Upper lobe of left lung (tissue), 6 donors: ENCODE measurements around the gene RAB11B. TPM values are rescaled to one million over a fixed set of nuclear protein-coding genes. Genes with fewer than 3 reads are reported as not detected.

ENCODE experiments used
- ATAC-seq, 2 donors: fragments of 200-7000 bp; cut with Tn5 transposase; one replicate each; pipeline ENCODE4 v1.9.1; 2022; ENCODE audit warnings: mild to moderate bottlenecking in 2 of 2, moderate library complexity in 2 of 2; ENCODE audit not compliant: low FRiP score in 2 of 2
- DNase-seq, 2 donors: peaks; one replicate each; pipeline ENCODE4 v3.0.0-alpha.2; 2019 to 2020
- H3K27ac ChIP-seq, 4 donors: fragments of 200-600 bp; sonication (generic); one replicate each; pipeline ENCODE4 v1.5.1; 2016 to 2019
- H3K27me3 ChIP-seq, 4 donors: fragments of 200-600 bp; sonication (generic); one replicate each; pipeline ENCODE4 v1.5.1; 2017 to 2019
- H3K36me3 ChIP-seq, 4 donors: fragments of 200-600 bp; sonication (generic); one replicate each; pipeline ENCODE4 v1.5.1; 2016 to 2019
- H3K4me1 ChIP-seq, 4 donors: fragments of 200-600 bp; sonication (generic); one replicate each; pipeline ENCODE4 v1.5.1; 2018 to 2019
- H3K4me3 ChIP-seq, 4 donors: fragments of 200-600 bp; sonication (generic); one replicate each; pipeline ENCODE4 v1.5.1; 2017 to 2019; ENCODE audit warnings: mild to moderate bottlenecking in 2 of 4, moderate library complexity in 1 of 4
- H3K9me3 ChIP-seq, 4 donors: fragments of 200-600 bp; sonication (generic); one replicate each; pipeline ENCODE4 v1.5.1; 2018 to 2019
- EP300 ChIP-seq, 4 donors: sonication (generic); formaldehyde crosslinking; IDR thresholded peaks; one replicate each; pipeline ENCODE4 v1.5.1; 2017; ENCODE audit warnings: antibody characterized with exemption in 4 of 4, control low read depth in 2 of 4
- POLR2A ChIP-seq, 4 donors: fragments of 450-650 bp; IDR thresholded peaks; one replicate each; pipeline ENCODE4 v1.5.1; 2016 to 2017; ENCODE audit warnings: antibody characterized with exemption in 4 of 4, mild to moderate bottlenecking in 2 of 4
- POLR2AphosphoS5 ChIP-seq, 2 donors: sonication (generic); formaldehyde crosslinking; IDR thresholded peaks; one replicate each; pipeline ENCODE4 v1.5.1; 2017; ENCODE audit warnings: antibody characterized with exemption in 2 of 2
- WGBS, 2 donors: methylation state at CpG; one replicate each; pipeline ENCODE4 v1.1.5; 2017 to 2018; 5-methylcytosine and 5-hydroxymethylcytosine counted together
- total RNA-seq, 6 donors: library from RNA; depleted of rRNA in 4 of 6; stranded (reverse); fragments of >200 nt in 4 of 6; gene quantifications; one replicate each; pipeline versions ENCODE4 v1.1.0 to v1.2.1, GENCODE V29; 2016 to 2021
- TF ChIP-seq, protein P1 (sequence below), 6 experiments: fragments of 450-650 bp in 4 of 6; fragments of 200-600 bp in 2 of 6; sonication (generic) in 2 of 6; IDR thresholded peaks; one replicate each; pipeline ENCODE4 v1.5.1; 2016 to 2019; ENCODE audit warnings: antibody characterized with exemption in 6 of 6
- donor health status: DM: no; HTN: no; CAD: no; lungs with moderate emphysema.
- donor health status: DM: no; HTN: yes; CAD: no; lungs with severe emphysema.

RAB11B gene
- total RNA-seq, 6 donors from 2014 or later, result 55.0 to 158 (median 130) TPM

DNA sequence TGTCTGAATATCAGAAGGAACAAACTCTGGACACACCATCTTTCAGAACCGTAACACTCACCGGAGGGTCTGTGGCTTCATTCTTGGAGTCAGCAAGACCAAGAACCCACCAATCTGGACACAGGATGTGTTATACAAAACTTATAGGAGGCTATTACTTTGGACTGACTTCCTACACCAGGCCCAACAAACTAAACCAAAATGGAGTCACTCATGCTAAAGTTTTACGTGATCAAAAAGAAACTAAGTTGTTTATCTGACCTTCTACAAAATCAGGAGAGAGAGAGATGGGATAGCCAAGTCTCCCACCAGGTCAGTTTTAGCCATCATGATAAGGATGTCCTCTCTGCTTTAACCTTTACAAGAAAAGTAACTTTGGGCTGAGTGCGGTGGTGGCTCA is 3.2 kb upstream of the RAB11B start:
- H3K27ac ChIP-seq, result no peak overlapping the region

DNA sequence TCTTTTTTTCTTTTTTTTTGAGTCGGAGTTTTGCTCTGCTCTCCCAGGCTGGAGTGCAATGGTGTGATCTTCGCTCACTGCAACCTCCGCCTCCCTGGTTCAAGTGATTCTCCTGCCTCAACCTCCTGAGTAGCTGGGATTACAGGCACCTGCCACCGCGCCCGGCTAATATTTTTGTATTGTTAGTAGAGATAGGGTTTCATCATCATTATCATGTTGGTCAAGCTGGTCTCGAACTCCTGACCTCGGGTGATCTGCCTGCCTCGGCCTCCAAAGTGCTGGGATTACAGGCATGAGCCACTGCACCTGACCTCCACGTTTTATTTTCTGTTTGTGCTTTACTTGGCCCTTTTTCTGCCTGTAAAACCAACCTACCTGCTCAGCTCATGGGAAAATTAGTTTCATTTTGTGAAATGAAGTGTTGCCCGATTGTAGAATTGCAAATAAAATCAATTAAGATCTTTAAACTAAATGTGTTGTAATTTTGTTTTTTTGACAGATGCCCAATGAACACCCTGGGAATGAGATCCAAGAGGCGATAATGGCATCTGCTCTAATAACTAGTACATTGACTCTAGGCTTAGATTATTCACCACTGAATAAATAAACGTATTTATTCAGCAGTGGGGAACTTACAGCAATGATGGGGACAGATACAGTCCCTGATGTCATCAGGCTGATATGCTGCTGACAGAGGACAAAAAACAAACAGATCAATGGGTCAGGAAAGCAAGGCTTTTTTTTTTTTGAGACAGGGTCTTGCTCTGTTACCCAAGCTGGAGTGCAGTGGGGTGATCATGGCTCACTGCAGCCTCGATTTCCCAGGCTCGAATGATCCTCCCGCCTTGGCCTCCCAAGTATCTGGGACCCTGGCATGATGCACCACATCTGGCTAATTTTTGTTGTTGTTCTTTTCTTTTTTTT is 2.2 kb upstream of the RAB11B start:
- H3K27me3 ChIP-seq, result no peaks in the 10 kb centered on the region
- WGBS, 2 donors, result 87 to 94% methylated on average over 16 of the region's 16 CpGs
- DNase-seq (no peak), ATAC-seq (no peak)
- no peaks in the 10 kb centered on the region for H3K36me3 ChIP-seq
- peaks cover 40 to 58% (median 45%) of the 10 kb centered on the region in 4 donors for H3K4me1 ChIP-seq
- no peaks in the 10 kb centered on the region for H3K9me3 ChIP-seq
- H3K4me3 ChIP-seq, result no peak overlapping the region
- no peak for TF ChIP-seq POLR2A (IDR thresholded peaks at IDR 0.05)
- no peak for TF ChIP-seq POLR2AphosphoS5 (IDR thresholded peaks at IDR 0.05)
- TF ChIP-seq, protein P1, sequence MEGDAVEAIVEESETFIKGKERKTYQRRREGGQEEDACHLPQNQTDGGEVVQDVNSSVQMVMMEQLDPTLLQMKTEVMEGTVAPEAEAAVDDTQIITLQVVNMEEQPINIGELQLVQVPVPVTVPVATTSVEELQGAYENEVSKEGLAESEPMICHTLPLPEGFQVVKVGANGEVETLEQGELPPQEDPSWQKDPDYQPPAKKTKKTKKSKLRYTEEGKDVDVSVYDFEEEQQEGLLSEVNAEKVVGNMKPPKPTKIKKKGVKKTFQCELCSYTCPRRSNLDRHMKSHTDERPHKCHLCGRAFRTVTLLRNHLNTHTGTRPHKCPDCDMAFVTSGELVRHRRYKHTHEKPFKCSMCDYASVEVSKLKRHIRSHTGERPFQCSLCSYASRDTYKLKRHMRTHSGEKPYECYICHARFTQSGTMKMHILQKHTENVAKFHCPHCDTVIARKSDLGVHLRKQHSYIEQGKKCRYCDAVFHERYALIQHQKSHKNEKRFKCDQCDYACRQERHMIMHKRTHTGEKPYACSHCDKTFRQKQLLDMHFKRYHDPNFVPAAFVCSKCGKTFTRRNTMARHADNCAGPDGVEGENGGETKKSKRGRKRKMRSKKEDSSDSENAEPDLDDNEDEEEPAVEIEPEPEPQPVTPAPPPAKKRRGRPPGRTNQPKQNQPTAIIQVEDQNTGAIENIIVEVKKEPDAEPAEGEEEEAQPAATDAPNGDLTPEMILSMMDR (IDR thresholded peaks at IDR 0.05), result no peak
- no peak for TF ChIP-seq EP300 (IDR thresholded peaks at IDR 0.05)
- no peak overlapping the region for H3K27ac ChIP-seq

More for the DNA sequence above, 3.2 kb upstream of the RAB11B start:
- Histone ChIP-seq H3K27me3 (no peaks in the 10 kb centered on the region), H3K4me1 (peaks cover 30 to 48% (median 37%) of the 10 kb centered on the region in 4 donors), H3K36me3 (no peaks in the 10 kb centered on the region), H3K4me3 (no peak overlapping the region), H3K9me3 (no peaks in the 10 kb centered on the region)
- TF ChIP-seq POLR2A (IDR thresholded peaks at IDR 0.05) (no peak), POLR2AphosphoS5 (IDR thresholded peaks at IDR 0.05) (no peak), EP300 (IDR thresholded peaks at IDR 0.05) (no peak)
- TF ChIP-seq, protein P1 (IDR thresholded peaks at IDR 0.05), result no peak
- ATAC-seq (no peak), DNase-seq (no peak)
- WGBS, 2 donors, result 81 to 96% methylated on average over 4 of the region's 4 CpGs

DNA sequence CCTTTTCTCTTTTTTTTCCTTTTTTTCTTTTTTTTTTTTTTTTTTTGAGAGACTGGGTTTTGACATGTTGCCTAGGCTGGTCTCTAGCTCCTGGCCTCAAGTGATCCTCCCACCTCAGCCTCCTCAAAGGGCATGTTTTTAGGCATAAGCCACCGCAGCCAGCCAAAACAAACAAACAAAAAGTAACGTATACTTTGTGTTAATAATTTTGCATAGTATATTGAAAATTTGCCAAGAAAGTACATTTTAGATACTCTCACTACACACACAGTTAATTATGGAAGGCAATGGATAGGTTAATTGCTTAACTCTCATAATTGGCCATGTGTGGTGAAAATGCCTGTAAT is 1.6 kb upstream of the RAB11B start:
- Histone ChIP-seq H3K4me3 (no peak overlapping the region), H3K4me1 (peaks cover 46 to 64% (median 52%) of the 10 kb centered on the region in 4 donors), H3K27me3 (no peaks in the 10 kb centered on the region), H3K9me3 (no peaks in the 10 kb centered on the region), H3K27ac (no peak overlapping the region), H3K36me3 (no peaks in the 10 kb centered on the region)
- DNase-seq (no peak), ATAC-seq (no peak)
- TF ChIP-seq POLR2A (IDR thresholded peaks at IDR 0.05) (no peak), EP300 (IDR thresholded peaks at IDR 0.05) (no peak), POLR2AphosphoS5 (IDR thresholded peaks at IDR 0.05) (no peak)
- TF ChIP-seq, protein P1 (IDR thresholded peaks at IDR 0.05), result no peak
- 50 to 71% methylated on average over 2 of the region's 2 CpGs for WGBS, 2 donors

DNA sequence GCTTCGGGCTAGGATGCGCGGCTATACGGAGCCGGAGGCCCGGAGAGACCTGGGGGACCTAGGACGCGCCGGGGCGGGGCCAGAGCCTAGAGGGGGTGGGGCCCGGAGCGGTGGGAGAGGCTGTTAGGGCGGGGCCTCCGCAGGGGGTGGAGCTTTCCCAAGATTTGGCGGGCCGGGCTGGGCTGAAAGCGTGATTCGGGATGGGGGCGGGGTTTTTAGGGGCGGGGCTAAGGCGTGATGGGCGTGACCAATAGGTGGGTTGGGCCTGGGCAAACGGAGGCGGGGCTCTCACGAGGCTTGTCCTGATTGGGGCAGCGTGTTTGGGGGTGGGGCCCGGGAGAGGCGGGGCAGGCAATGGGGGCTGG is 439 bp downstream of the RAB11B start:
- H3K36me3 ChIP-seq, result no peaks in the 10 kb centered on the region
- no peak for TF ChIP-seq POLR2AphosphoS5 (IDR thresholded peaks at IDR 0.05)
- no peak for TF ChIP-seq EP300 (IDR thresholded peaks at IDR 0.05)
- TF ChIP-seq, protein P1 (IDR thresholded peaks at IDR 0.05), result no peak
- TF ChIP-seq POLR2A (IDR thresholded peaks at IDR 0.05), result no peak

More for the DNA sequence above, 439 bp downstream of the RAB11B start:
- DNase-seq, result peak; percentile 96 to 98
- peaks cover 51 to 66% (median 55%) of the 10 kb centered on the region in 4 donors for H3K4me1 ChIP-seq
- no peaks in the 10 kb centered on the region for H3K27me3 ChIP-seq
- H3K9me3 ChIP-seq, result no peaks in the 10 kb centered on the region
- H3K27ac ChIP-seq, result peak overlapping the region; percentile 99 to 100 (median 100)
- 0% methylated on average over 11 to 18 of the region's 28 CpGs for WGBS, 2 donors
- ATAC-seq, result peak; percentile 94 to 95
- peak overlapping the region; percentile 76 to 94 (median 82) for H3K4me3 ChIP-seq
